Stomach (tissue), 4 donors: Measurements from ENCODE around the gene CNNM4.

Source experiments
- CTCF ChIP-seq, 7 experiments: fragments of 450-650 bp in 4 of 7; fragments of 200-600 bp in 3 of 7; sonication (generic) in 3 of 7; IDR thresholded peaks; one replicate each; pipeline ENCODE4 v1.5.1; 2016 to 2019; ENCODE audit warnings: antibody characterized with exemption in 7 of 7, control low read depth in 2 of 7, mild to moderate bottlenecking in 1 of 7
- EP300 ChIP-seq: sonication (generic); formaldehyde crosslinking; IDR thresholded peaks from one replicate; pipeline ENCODE4 v1.6.1; 2017; ENCODE audit warnings: antibody characterized with exemption

- no peak for TF ChIP-seq CTCF (IDR thresholded peaks at IDR 0.05)
- no peak for TF ChIP-seq EP300
Observed at GRCh38 chr2:96759548-96759947, 1.2 kb upstream of the CNNM4 start.
